Central memory CD8-positive, alpha-beta T cell (primary cell): Measurements from ENCODE around the gene BMPR1A.

Source experiments
- ATAC-seq: fragments of 150-1000 bp; cut with Tn5 transposase; replicated peaks from 2 replicates; pipeline ENCODE4 v1.10.0; 2022; ENCODE audit warnings: mild to moderate bottlenecking, moderate FRiP score, moderate number of reproducible peaks; ENCODE audit not compliant: poor library complexity, severe bottlenecking; ENCODE audit errors: extremely low read depth
- DNase-seq, 2 donors: peaks; one replicate each; pipeline ENCODE4 v3.0.0; 2021; ENCODE audit warnings: low spot score in 2 of 2
- H3K27ac Mint-ChIP-seq: one replicate; pipeline ENCODE4 v1.8.0; 2022; ENCODE audit warnings: low read depth, mild to moderate bottlenecking, moderate library complexity, mixed read lengths
- H3K27me3 Mint-ChIP-seq: one replicate; pipeline ENCODE4 v1.8.0; 2022; ENCODE audit warnings: mixed read lengths
- H3K36me3 Mint-ChIP-seq: one replicate; pipeline ENCODE4 v1.8.0; 2022; ENCODE audit warnings: mild to moderate bottlenecking, moderate library complexity, mixed read lengths; ENCODE audit not compliant: insufficient read depth
- H3K4me1 Mint-ChIP-seq: one replicate; pipeline ENCODE4 v1.8.0; 2022; ENCODE audit warnings: mixed read lengths
- H3K4me3 Mint-ChIP-seq: one replicate; pipeline ENCODE4 v1.8.0; 2022; ENCODE audit warnings: mild to moderate bottlenecking, moderate library complexity, mixed read lengths
- H3K9me3 Mint-ChIP-seq: one replicate; pipeline ENCODE4 v1.8.0; 2022; ENCODE audit warnings: mixed read lengths

Gene BMPR1A

DNA sequence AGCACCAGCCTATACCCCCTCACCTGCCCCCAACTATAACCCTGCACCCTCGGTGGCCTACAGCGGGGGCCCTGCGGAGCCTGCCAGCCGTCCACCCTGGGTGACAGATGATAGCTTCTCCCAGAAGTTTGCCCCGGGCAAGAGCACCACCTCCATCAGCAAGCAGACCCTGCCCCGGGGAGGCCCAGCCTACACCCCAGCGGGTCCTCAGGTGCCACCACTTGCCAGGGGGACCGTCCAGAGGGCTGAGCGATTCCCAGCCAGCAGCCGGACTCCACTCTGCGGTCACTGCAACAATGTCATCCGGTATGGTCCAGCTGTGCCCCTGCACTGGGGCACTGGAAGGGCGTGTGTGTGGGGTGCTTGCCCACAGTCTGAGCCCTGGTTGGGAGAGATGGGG, 40.0 kb upstream of the BMPR1A start:
- peaks cover 5% of the 10 kb centered on the region for H3K4me1 Mint-ChIP-seq
- H3K27ac Mint-ChIP-seq: no peak overlapping the region
- no peaks in the 10 kb centered on the region for H3K9me3 Mint-ChIP-seq
- no peak for ATAC-seq
- no peak overlapping the region for H3K4me3 Mint-ChIP-seq
- peaks cover 5% of the 10 kb centered on the region for H3K36me3 Mint-ChIP-seq
- no peak for DNase-seq
- peaks cover 15% of the 10 kb centered on the region for H3K27me3 Mint-ChIP-seq

- no peaks in the 10 kb centered on the region for H3K36me3 Mint-ChIP-seq
- H3K4me3 Mint-ChIP-seq: no peak overlapping the region
- no peak overlapping the region for H3K27ac Mint-ChIP-seq
- ATAC-seq (no peak), DNase-seq (no peak)
- no peaks in the 10 kb centered on the region for H3K9me3 Mint-ChIP-seq
- peaks cover 6% of the 10 kb centered on the region for H3K4me1 Mint-ChIP-seq
- peaks cover 18% of the 10 kb centered on the region for H3K27me3 Mint-ChIP-seq
Measured at GRCh38 chr10:86718556-86718955, 37.9 kb upstream of the BMPR1A start.

- Mint-ChIP-seq H3K27ac (no peak overlapping the region), H3K27me3 (peaks cover 18% of the 10 kb centered on the region), H3K9me3 (no peaks in the 10 kb centered on the region), H3K36me3 (no peaks in the 10 kb centered on the region), H3K4me3 (no peak overlapping the region), H3K4me1 (peaks cover 6% of the 10 kb centered on the region)
- no peak for DNase-seq
- ATAC-seq: no peak
Measured at GRCh38 chr10:86721232-86721631, 35.2 kb upstream of the BMPR1A start.

GRCh38 chr10:86723009-86723408, 33.4 kb upstream of the BMPR1A start:
- Mint-ChIP-seq H3K4me3 (no peak overlapping the region), H3K9me3 (no peaks in the 10 kb centered on the region), H3K4me1 (peaks cover 6% of the 10 kb centered on the region), H3K27ac (no peak overlapping the region), H3K27me3 (peaks cover 22% of the 10 kb centered on the region), H3K36me3 (no peaks in the 10 kb centered on the region)
- no peak for ATAC-seq
- DNase-seq: no peak

DNA sequence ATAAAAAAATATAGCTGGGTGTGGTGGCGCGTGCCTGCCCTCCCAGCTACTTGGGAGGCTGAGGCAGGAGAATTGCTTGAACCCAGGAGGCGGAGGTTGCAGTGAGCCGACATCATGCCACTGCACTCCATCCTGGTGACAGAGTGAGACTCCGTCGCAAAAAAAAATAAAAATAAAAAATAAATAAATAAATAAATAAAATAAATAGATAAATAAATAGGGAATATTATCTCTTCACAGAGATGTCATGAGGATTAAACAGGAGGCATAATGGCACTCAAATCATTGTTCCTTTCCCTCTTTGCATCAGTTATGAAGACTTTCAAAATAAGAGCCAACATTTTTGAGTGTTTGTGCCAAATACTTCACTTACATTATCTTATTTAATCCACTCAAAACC, 32.0 kb upstream of the BMPR1A start:
- ATAC-seq (no peak), DNase-seq (no peak)
- H3K27ac Mint-ChIP-seq: no peak overlapping the region

DNA sequence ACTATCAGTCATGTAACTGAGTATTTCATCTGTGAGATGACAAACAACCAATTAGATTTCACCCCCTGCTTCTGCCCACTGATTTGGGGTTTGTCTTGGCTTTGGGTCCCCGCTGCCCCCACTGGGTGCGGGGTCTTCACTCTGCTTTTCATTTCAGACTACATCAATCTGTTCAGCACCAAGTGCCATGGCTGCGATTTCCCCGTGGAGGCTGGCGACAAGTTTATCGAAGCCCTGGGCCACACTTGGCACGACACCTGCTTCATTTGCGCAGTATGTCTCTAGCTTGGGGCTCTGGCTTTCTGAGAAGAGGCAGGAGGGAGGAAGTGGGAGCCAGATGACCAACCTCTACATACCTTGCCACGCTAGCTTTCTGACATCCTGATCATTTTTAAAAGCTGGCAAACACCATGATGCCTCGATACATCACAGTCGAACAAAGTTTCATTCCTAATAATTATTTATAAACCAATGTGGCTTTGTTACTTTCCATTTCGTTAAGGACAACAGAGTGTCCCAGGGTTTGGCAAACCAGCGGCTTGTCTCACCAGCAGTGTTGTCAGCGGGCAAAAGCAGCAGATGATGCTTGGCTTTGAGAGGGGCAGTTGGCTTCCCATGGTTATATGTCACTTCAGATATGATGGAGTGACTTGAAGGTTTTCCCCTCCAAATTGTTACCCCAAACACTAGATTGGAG, 30.3 kb upstream of the BMPR1A start:
- H3K4me3 Mint-ChIP-seq: no peak overlapping the region
- no peaks in the 10 kb centered on the region for H3K9me3 Mint-ChIP-seq
- peaks cover 6% of the 10 kb centered on the region for H3K4me1 Mint-ChIP-seq
- no peak for DNase-seq
- ATAC-seq: no peak
- peaks cover 16% of the 10 kb centered on the region for H3K27me3 Mint-ChIP-seq
- no peaks in the 10 kb centered on the region for H3K36me3 Mint-ChIP-seq
- no peak overlapping the region for H3K27ac Mint-ChIP-seq

More for the DNA sequence above, 32.0 kb upstream of the BMPR1A start:
- Mint-ChIP-seq H3K4me1 (peaks cover 6% of the 10 kb centered on the region), H3K27me3 (peaks cover 28% of the 10 kb centered on the region), H3K4me3 (no peak overlapping the region), H3K9me3 (no peaks in the 10 kb centered on the region), H3K36me3 (no peaks in the 10 kb centered on the region)

DNA sequence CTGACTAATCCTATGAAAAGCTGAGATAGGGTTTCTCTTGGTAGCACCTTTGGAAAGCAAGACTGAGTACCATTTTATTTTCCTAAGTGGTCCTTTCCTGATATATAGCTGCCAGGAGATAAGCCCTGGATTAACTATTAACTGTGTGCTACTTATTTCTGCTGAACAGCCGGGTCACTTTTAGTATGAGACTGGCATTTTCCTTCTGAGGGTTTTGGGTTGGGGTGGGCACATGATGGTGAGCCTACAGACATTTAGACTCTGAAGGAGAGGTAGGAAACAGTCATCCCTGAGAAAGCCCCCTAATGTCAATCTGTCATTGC, 29.8 kb upstream of the BMPR1A start:
- ATAC-seq (no peak), DNase-seq (no peak)
- H3K4me1 Mint-ChIP-seq: peaks cover 6% of the 10 kb centered on the region
- H3K9me3 Mint-ChIP-seq: no peaks in the 10 kb centered on the region
- H3K4me3 Mint-ChIP-seq: no peak overlapping the region
- H3K36me3 Mint-ChIP-seq: no peaks in the 10 kb centered on the region
- peaks cover 11% of the 10 kb centered on the region for H3K27me3 Mint-ChIP-seq
- H3K27ac Mint-ChIP-seq: no peak overlapping the region

DNA sequence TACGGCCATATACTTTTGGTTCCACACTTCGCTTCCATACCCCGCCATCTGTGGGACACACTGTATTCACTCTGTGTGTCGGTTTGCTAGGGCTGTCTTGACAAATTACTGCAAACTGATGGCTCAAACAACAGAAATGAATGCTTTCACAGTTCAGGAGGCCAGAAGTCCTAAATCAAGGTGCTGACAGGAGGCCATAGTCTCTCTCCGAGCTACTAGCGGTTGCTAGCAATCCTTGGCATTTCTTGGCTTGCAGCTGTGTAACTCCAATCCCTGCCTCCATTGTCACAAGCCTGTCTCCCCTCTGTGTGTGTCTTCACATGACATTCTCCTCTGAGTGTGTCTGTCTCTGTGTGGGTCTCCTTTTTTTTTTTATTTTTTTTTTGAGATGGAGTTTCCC, 28.9 kb upstream of the BMPR1A start:
- H3K4me3 Mint-ChIP-seq: no peak overlapping the region
- DNase-seq: no peak
- peaks cover 10% of the 10 kb centered on the region for H3K27me3 Mint-ChIP-seq
- H3K4me1 Mint-ChIP-seq: peaks cover 6% of the 10 kb centered on the region
- H3K27ac Mint-ChIP-seq: no peak overlapping the region
- no peaks in the 10 kb centered on the region for H3K36me3 Mint-ChIP-seq
- ATAC-seq: no peak
- no peaks in the 10 kb centered on the region for H3K9me3 Mint-ChIP-seq

- DNase-seq (no peak), ATAC-seq (no peak)
- no peaks in the 10 kb centered on the region for H3K9me3 Mint-ChIP-seq
- H3K4me1 Mint-ChIP-seq: peaks cover 6% of the 10 kb centered on the region
- no peaks in the 10 kb centered on the region for H3K36me3 Mint-ChIP-seq
- H3K4me3 Mint-ChIP-seq: no peak overlapping the region
- H3K27me3 Mint-ChIP-seq: peaks cover 10% of the 10 kb centered on the region
- H3K27ac Mint-ChIP-seq: no peak overlapping the region
Measured at GRCh38 chr10:86728056-86728455, 28.4 kb upstream of the BMPR1A start.

DNA sequence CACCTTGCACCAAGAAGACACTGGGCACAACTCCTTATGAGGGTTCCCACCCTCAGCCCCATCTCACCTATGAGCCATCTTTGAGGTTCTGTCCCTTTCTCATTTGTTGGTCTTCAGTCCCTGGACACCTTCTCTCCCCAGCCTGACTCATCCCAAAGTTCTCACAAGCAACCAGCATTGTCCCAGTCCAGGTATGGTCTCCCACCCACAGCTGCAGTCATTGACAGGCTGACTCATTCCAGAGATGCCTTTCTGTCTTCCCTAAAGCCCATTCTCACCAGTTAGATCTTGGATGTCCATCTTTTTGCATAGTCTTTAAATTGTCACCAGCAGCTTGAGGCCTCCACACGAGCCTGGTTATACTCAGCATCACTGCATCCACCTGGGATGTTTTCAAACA, 26.7 kb upstream of the BMPR1A start:
- Mint-ChIP-seq H3K4me1 (no peaks in the 10 kb centered on the region), H3K27ac (no peak overlapping the region), H3K9me3 (no peaks in the 10 kb centered on the region), H3K4me3 (no peak overlapping the region), H3K36me3 (no peaks in the 10 kb centered on the region), H3K27me3 (peaks cover 10% of the 10 kb centered on the region)
- ATAC-seq (no peak), DNase-seq (no peak)

- no peaks in the 10 kb centered on the region for H3K9me3 Mint-ChIP-seq
- no peaks in the 10 kb centered on the region for H3K4me1 Mint-ChIP-seq
- DNase-seq: no peak
- peaks cover 10% of the 10 kb centered on the region for H3K27me3 Mint-ChIP-seq
- no peak for ATAC-seq
- H3K27ac Mint-ChIP-seq: no peak overlapping the region
- no peak overlapping the region for H3K4me3 Mint-ChIP-seq
- H3K36me3 Mint-ChIP-seq: no peaks in the 10 kb centered on the region
Measured at GRCh38 chr10:86730227-86730626, 26.2 kb upstream of the BMPR1A start.

DNA sequence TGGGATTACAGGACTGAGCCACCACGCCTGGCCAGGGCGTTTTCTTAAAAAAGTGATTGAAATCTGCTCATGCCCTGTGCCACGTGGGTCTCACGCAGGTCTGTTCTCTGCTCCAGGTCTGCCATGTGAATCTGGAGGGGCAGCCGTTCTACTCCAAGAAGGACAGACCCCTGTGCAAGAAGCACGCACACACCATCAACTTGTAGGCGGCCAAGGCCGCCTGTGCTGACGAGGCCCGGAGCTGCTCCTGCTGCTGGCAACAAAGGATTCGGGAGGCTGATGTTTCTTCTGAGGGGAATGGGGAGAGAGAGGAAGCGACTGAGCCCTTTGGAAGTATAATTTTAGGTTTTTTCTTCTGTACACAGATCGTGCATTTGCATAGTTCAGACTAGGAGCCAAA, 23.6 kb upstream of the BMPR1A start:
- no peak for ATAC-seq
- Mint-ChIP-seq H3K4me3 (no peak overlapping the region), H3K27me3 (peaks cover 8% of the 10 kb centered on the region), H3K9me3 (no peaks in the 10 kb centered on the region), H3K27ac (no peak overlapping the region), H3K4me1 (no peaks in the 10 kb centered on the region), H3K36me3 (no peaks in the 10 kb centered on the region)
- no peak for DNase-seq

DNA sequence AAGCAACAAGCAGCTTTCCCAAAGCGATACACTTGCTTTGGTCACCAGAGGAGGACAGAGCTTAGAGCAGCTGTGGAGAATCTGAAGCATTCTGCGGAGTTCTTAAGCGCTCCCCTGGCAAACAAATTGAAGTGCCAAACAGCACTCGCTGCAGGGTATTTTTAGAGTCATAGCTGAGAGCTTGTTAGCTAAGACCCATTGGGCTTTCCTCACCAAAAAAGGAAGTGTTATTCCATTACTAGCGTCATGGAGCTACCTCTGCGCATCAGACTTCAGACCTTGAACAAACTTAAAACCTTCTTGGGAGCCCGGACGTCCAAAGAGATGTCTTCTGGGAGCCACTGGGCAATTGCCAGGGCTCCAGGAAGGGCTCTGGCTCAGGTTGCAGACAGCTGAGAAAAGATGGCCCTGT, 23.2 kb upstream of the BMPR1A start:
- peaks cover 3% of the 10 kb centered on the region for H3K27me3 Mint-ChIP-seq
- H3K36me3 Mint-ChIP-seq: no peaks in the 10 kb centered on the region
- no peak overlapping the region for H3K4me3 Mint-ChIP-seq
- DNase-seq (no peak), ATAC-seq (no peak)
- H3K4me1 Mint-ChIP-seq: no peaks in the 10 kb centered on the region
- no peak overlapping the region for H3K27ac Mint-ChIP-seq
- H3K9me3 Mint-ChIP-seq: no peaks in the 10 kb centered on the region
